ENCODE results near the gene MFSD12.

DNA sequence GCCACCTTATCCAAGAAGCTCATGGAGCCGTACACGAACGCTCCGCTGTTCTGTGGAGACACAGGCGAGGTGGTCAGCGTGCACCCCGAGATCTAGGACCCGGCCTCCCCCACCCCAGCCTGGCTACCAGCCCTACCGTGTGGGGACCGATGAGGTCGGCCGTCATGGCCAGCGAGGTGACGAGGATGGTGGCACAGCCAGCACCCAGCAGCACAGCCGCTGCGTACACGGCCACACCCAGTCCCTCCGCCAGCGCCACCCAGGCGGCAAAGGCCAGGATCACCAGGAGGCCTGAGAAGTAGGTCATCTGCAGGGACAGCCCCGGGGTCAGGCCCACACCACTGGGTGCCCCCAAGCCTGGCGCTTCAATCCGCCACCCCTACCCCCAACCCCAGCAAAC is 11.3 kb downstream of the MFSD12 start:
- TF ChIP-seq ATF3 (IDR thresholded peaks at IDR 0.05) (no peak), MAX (IDR thresholded peaks at IDR 0.05) (no peak), EGR1 (IDR thresholded peaks at IDR 0.05; ENCODE audit: low read depth in 2 of 2) (no peak), RAD21 (IDR thresholded peaks at IDR 0.05) (no peak), YY1 (IDR thresholded peaks at IDR 0.05) (no peak), SP1 (IDR thresholded peaks at IDR 0.05) (no peak), GABPA (IDR thresholded peaks at IDR 0.05 in 1 of 2, conservative IDR thresholded peaks at IDR 0.05 in 1 of 2) (no peak), TAF1 (conservative IDR thresholded peaks at IDR 0.05) (no peak)
- TF ChIP-seq, protein P1, sequence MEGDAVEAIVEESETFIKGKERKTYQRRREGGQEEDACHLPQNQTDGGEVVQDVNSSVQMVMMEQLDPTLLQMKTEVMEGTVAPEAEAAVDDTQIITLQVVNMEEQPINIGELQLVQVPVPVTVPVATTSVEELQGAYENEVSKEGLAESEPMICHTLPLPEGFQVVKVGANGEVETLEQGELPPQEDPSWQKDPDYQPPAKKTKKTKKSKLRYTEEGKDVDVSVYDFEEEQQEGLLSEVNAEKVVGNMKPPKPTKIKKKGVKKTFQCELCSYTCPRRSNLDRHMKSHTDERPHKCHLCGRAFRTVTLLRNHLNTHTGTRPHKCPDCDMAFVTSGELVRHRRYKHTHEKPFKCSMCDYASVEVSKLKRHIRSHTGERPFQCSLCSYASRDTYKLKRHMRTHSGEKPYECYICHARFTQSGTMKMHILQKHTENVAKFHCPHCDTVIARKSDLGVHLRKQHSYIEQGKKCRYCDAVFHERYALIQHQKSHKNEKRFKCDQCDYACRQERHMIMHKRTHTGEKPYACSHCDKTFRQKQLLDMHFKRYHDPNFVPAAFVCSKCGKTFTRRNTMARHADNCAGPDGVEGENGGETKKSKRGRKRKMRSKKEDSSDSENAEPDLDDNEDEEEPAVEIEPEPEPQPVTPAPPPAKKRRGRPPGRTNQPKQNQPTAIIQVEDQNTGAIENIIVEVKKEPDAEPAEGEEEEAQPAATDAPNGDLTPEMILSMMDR (IDR thresholded peaks at IDR 0.05; ENCODE audit: low read depth, low read length, missing input control), result no peak
- TF ChIP-seq, protein P2, sequence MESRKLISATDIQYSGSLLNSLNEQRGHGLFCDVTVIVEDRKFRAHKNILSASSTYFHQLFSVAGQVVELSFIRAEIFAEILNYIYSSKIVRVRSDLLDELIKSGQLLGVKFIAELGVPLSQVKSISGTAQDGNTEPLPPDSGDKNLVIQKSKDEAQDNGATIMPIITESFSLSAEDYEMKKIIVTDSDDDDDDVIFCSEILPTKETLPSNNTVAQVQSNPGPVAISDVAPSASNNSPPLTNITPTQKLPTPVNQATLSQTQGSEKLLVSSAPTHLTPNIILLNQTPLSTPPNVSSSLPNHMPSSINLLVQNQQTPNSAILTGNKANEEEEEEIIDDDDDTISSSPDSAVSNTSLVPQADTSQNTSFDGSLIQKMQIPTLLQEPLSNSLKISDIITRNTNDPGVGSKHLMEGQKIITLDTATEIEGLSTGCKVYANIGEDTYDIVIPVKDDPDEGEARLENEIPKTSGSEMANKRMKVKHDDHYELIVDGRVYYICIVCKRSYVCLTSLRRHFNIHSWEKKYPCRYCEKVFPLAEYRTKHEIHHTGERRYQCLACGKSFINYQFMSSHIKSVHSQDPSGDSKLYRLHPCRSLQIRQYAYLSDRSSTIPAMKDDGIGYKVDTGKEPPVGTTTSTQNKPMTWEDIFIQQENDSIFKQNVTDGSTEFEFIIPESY (IDR thresholded peaks at IDR 0.05), result no peak

All from liver (tissue), 3 donors.